ENCODE results near the gene DLGAP1. TPM values are rescaled to one million over a fixed set of nuclear protein-coding genes. Genes with fewer than 3 reads are reported as not detected.

The DLGAP1 gene
- total RNA-seq, 1 experiment from 2014 or later: 0.39 TPM

DNA sequence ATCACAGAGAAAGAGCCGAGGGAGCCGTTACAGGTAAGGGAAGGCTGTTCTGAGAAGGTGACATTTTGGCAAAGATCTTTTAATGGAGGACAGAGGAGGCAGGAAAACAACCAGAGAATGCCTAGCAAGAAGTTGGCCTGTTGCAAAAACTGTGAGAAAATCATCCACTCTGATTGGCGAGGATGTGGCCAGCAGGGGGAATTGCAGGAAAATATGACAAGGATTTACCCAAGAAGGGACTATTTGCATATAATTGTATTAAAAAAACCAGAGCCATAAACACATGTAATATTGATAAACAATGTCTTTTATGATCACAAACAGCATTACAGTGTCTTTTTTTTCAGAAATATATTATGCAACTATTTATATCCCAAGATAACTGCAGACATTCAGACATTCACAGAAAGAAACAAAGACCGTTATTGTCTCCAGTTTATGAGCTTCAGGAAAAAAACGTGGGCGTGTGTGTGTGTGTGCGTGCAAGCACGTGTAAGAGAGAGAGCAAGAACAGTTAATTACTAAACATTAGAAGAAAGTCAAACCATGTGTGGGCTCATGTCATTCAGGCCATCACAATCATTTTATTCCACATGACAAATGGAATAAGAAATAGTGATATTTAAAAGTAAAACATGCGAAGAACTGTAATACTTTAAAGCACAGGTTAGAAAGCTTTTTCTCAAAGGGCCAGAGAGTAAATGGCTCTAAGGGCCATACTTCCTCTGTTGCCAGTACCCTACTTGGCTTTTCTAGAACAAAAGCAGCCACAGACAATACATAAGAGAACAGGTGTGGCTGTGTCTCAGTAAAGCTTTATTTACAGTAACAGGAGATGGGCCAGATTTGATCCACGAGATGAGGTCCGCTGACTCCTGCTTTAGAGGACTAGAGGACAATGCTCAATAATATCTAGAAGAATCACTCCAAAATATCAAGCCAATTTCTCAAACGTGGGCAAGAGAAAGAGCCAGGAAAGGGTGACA lies 324.1 kb downstream of the DLGAP1 start:
- ATAC-seq (no peak; the same call in 1 of the 2 replicates), DNase-seq (ENCODE audit: low read depth, low spot score) (no peak)
- Histone ChIP-seq H3K4me2 (ENCODE audit: low read length) (no peak overlapping the region), H2AFZ (ENCODE audit: low read depth, low read length, poor library complexity, severe bottlenecking) (no peak overlapping the region), H3K27me3 (ENCODE audit: insufficient read depth, low read length) (no peaks in the 10 kb centered on the region), H3K36me3 (ENCODE audit: control insufficient read depth in 1 of 2, insufficient read depth in 2 of 2, low read length in 2 of 2) (no peaks in the 10 kb centered on the region), H3K9ac (ENCODE audit: low read length) (no peak overlapping the region), H3K4me1 (ENCODE audit: control insufficient read depth in 1 of 2, insufficient read depth in 2 of 2, low read length in 2 of 2) (no peaks in the 10 kb centered on the region), H4K20me1 (ENCODE audit: insufficient read depth) (no peaks in the 10 kb centered on the region), H3K79me2 (ENCODE audit: insufficient read depth, low read length) (no peaks in the 10 kb centered on the region), H3K4me3 (replicated peaks in 1 of 2; ENCODE audit: low read depth in 1 of 2, low read length in 2 of 2) (no peak overlapping the region), H3K27ac (ENCODE audit: low read depth, low read length) (no peak overlapping the region), H3K9me3 (ENCODE audit: control insufficient read depth in 1 of 2, insufficient read depth in 1 of 2, low read depth in 1 of 2, low read length in 2 of 2) (no peaks in the 10 kb centered on the region), H3K9me2 (ENCODE audit: insufficient read depth) (no peaks in the 10 kb centered on the region)
- ChIA-PET POLR2A (no interaction called here), CTCF (interaction anchor here (0.9 kb wide), 1 partner anchor 24 kb away, joined by 5 read pairs; no protein-coding TSS in a partner anchor), RAD21 (ENCODE audit: low non-redundant PET in 1 of 2, low total read pairs in 2 of 2, uncharacterized antibody in 2 of 2, unreplicated experiment in 2 of 2) (no interaction called here)
- TF ChIP-seq ELF1 (IDR thresholded peaks at IDR 0.05; ENCODE audit: borderline replicate concordance, low read depth): no peak
- TF ChIP-seq, protein P1, sequence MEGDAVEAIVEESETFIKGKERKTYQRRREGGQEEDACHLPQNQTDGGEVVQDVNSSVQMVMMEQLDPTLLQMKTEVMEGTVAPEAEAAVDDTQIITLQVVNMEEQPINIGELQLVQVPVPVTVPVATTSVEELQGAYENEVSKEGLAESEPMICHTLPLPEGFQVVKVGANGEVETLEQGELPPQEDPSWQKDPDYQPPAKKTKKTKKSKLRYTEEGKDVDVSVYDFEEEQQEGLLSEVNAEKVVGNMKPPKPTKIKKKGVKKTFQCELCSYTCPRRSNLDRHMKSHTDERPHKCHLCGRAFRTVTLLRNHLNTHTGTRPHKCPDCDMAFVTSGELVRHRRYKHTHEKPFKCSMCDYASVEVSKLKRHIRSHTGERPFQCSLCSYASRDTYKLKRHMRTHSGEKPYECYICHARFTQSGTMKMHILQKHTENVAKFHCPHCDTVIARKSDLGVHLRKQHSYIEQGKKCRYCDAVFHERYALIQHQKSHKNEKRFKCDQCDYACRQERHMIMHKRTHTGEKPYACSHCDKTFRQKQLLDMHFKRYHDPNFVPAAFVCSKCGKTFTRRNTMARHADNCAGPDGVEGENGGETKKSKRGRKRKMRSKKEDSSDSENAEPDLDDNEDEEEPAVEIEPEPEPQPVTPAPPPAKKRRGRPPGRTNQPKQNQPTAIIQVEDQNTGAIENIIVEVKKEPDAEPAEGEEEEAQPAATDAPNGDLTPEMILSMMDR (IDR thresholded peaks at IDR 0.05 in 2 of 3, conservative IDR thresholded peaks at IDR 0.05 in 1 of 3; ENCODE audit: borderline replicate concordance in 1 of 3, insufficient read depth in 1 of 3, low read depth in 2 of 3, low read length in 2 of 3): 0 out of 6 replicates have a peak, but pooled peaks of 1 of the 3 experiments have one; percentile 24
- no peak for TF ChIP-seq EZH2 (IDR thresholded peaks at IDR 0.05)
- no TSS peak for BruUV-seq (replicated peaks)
- intact Hi-C loops (cut with micrococcal nuclease): loop anchor here (10.0 kb wide), 1 partner anchor 64 kb away; no protein-coding TSS in a partner anchor

DNA sequence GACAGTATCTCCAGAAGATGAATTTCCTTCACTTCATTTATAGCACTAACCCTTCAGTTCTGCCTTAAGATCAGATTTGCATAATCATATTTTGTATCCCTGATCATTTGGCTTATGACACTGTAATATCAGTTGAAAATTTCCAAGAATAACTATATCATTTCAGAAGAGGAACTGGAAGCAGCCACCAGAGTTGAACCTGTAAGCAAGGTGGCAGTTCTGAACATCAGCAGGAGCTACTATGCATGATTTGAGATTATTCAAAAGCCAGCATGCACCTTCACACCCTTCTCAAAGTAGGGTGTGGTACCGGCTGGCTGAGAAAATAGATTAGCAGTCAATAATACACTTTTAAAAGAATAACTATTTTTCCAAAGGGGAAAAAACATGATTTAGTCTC lies 328.2 kb downstream of the DLGAP1 start:
- CTCF ChIA-PET: no interaction called here
- no peaks in the 10 kb centered on the region for H3K27me3 ChIP-seq (ENCODE audit: insufficient read depth, low read length)
- no TSS peak for BruUV-seq (replicated peaks)
- TF ChIP-seq SRF (IDR thresholded peaks at IDR 0.05; ENCODE audit: low read depth) (no peak), FOSL1 (IDR thresholded peaks at IDR 0.05; ENCODE audit: low read depth) (no peak), EZH2 (IDR thresholded peaks at IDR 0.05) (no peak), YY1 (IDR thresholded peaks at IDR 0.05; ENCODE audit: extremely low read depth, insufficient replicate concordance, low read depth, low read length) (no peak), CBX3 (IDR thresholded peaks at IDR 0.05; ENCODE audit: low read depth) (no peak), SIN3A (IDR thresholded peaks at IDR 0.05; ENCODE audit: low read depth) (no peak), ZNF274 (IDR thresholded peaks at IDR 0.05; ENCODE audit: low read depth, low read length) (no peak), EGR1 (IDR thresholded peaks at IDR 0.05; ENCODE audit: low read depth) (no peak)
- TF ChIP-seq, protein P2, sequence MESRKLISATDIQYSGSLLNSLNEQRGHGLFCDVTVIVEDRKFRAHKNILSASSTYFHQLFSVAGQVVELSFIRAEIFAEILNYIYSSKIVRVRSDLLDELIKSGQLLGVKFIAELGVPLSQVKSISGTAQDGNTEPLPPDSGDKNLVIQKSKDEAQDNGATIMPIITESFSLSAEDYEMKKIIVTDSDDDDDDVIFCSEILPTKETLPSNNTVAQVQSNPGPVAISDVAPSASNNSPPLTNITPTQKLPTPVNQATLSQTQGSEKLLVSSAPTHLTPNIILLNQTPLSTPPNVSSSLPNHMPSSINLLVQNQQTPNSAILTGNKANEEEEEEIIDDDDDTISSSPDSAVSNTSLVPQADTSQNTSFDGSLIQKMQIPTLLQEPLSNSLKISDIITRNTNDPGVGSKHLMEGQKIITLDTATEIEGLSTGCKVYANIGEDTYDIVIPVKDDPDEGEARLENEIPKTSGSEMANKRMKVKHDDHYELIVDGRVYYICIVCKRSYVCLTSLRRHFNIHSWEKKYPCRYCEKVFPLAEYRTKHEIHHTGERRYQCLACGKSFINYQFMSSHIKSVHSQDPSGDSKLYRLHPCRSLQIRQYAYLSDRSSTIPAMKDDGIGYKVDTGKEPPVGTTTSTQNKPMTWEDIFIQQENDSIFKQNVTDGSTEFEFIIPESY (IDR thresholded peaks at IDR 0.05; ENCODE audit: extremely low read depth, insufficient replicate concordance, low read length): no peak
- TF ChIP-seq, protein P1 (IDR thresholded peaks at IDR 0.05 in 2 of 3, conservative IDR thresholded peaks at IDR 0.05 in 1 of 3; ENCODE audit: borderline replicate concordance in 1 of 3, insufficient read depth in 1 of 3, low read depth in 2 of 3, low read length in 2 of 3): no peak

More for the DNA sequence above, 328.2 kb downstream of the DLGAP1 start:
- H3K79me2 ChIP-seq (ENCODE audit: insufficient read depth, low read length): no peaks in the 10 kb centered on the region
- POLR2A ChIA-PET: no interaction called here
- H3K9ac ChIP-seq (ENCODE audit: low read length): no peak overlapping the region
- no peak overlapping the region for H3K27ac ChIP-seq (ENCODE audit: low read depth, low read length)
- H3K4me1 ChIP-seq (ENCODE audit: control insufficient read depth in 1 of 2, insufficient read depth in 2 of 2, low read length in 2 of 2): no peaks in the 10 kb centered on the region
- H3K4me3 ChIP-seq (replicated peaks in 1 of 2; ENCODE audit: low read depth in 1 of 2, low read length in 2 of 2): no peak overlapping the region
- ATAC-seq (no peak), DNase-seq (ENCODE audit: low read depth, low spot score) (no peak)
- no peaks in the 10 kb centered on the region for H4K20me1 ChIP-seq (ENCODE audit: insufficient read depth)
- no peaks in the 10 kb centered on the region for H3K36me3 ChIP-seq (ENCODE audit: control insufficient read depth in 1 of 2, insufficient read depth in 2 of 2, low read length in 2 of 2)
- RAD21 ChIA-PET (ENCODE audit: low non-redundant PET in 1 of 2, low total read pairs in 2 of 2, uncharacterized antibody in 2 of 2, unreplicated experiment in 2 of 2): no interaction called here
- H3K9me3 ChIP-seq (ENCODE audit: control insufficient read depth in 1 of 2, insufficient read depth in 1 of 2, low read depth in 1 of 2, low read length in 2 of 2): no peaks in the 10 kb centered on the region
- intact Hi-C loops (cut with micrococcal nuclease): no loop called here
- no peak overlapping the region for H2AFZ ChIP-seq (ENCODE audit: low read depth, low read length, poor library complexity, severe bottlenecking)
- no peak overlapping the region for H3K4me2 ChIP-seq (ENCODE audit: low read length)
- H3K9me2 ChIP-seq (ENCODE audit: insufficient read depth): no peaks in the 10 kb centered on the region

Data from HCT116 (cell line).